ENCODE data around the gene RUSC2.
"Not testable (repeated sequence)": the region's sequence is repeated elsewhere in the genome, so short reads cannot be mapped to it uniquely, and the experiment has no call there.

Gene RUSC2

DNA sequence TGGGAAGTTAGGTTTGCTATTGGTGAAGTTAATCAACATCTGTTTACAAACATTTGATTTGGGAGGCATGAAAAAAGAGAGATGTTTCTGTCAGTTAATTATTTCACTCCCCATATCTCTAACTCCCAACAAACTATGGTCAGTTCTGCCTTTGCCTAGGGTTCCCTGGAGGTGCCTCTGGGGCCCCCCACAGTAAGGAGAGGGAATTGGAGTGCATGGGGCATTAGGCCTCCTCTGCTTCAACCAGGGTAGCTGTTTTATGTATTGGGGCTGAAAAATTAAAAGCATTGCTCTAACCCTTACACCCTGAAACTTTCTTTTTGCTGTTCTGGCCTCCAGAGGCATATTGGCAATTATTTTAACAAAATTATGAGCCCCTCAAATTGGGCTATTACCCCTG is 32.3 kb downstream of the RUSC2 start:
- FAIRE-seq = no peak

DNA sequence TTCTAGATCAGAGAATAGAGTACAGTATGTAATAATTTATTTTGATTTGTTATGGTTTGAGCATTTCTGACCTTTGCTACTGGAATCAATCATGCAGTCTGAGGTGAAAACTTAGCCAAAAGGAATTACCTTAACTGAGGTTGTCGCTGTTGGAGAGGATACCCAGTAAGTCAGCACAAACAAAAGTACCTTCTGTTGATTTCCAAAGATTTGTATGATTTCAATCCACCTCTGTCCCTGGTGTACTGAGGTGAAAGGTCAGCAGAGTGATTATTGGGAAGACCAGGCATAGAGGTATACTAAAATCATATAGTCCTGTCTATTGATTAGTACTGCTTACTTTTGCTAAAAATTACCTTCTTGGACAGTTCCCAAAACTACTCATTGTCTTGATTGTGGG is 32.8 kb downstream of the RUSC2 start:
- no peak for FAIRE-seq

- FAIRE-seq = not testable (repeated sequence)
Observed at GRCh38 chr9:35523556-35523955, 33.6 kb downstream of the RUSC2 start.

GRCh38 chr9:35526087-35526801 is 36.3 kb downstream of the RUSC2 start:
- FAIRE-seq = no peak

DNA sequence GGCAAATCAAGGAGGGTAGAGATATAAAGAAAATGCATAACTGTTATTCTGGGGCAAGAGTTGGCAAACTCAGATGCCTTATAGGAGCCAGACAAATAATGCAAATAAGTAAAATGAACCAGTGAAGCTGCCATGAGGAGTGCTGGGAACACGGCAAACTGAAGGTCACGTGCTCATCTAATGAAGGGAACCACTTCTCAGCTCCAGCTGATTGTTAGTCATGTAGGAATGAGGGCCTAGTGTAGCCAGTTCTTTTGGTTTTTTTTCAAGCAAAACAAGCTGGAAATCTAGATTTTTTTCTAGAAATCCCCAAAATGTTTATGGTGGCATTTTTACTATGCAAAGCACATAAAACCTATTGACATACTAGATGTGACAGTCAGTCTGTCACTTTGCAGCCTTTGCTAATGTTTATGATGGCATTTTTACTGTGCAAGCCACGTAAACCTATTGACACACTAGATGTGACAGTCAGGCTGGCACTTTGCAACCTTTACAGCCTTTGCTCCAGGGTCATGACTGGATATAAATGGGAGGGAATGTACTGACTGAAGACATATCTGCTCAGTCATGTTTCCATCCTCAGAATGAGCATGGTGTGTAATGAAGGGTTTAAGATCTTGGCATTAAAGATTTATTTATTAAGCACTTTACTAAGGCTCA is 39.4 kb downstream of the RUSC2 start:
- FAIRE-seq = no peak

DNA sequence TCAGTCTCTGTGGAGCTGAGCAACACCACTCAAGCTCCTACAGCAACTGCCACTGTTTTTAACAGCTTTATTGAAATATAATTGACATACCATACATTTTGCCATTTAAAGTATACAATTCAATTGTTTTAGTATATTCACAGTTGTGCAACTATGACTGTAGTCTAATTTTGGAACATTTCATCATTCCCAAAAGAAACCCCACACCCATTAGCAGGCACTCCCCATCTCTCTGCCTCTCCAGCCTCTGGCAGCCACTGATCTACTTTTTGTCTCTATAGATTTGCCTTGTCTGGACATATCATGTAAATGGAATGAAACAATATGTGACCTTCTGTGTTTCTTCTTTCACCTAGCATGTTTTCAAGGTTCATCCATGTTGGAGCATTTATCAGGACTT is 43.5 kb downstream of the RUSC2 start:
- FAIRE-seq = no peak

GRCh38 chr9:35534921-35535320 is 45.0 kb downstream of the RUSC2 start:
- peak; percentile 36 for FAIRE-seq

- FAIRE-seq = no peak
Observed at GRCh38 chr9:35537913-35538312, 48.0 kb downstream of the RUSC2 start.

GRCh38 chr9:35538361-35539234 is 48.7 kb downstream of the RUSC2 start:
- no peak for FAIRE-seq

Measured in colon (tissue), 2 donors.